Activated CD4-positive, alpha-beta T cell treated with anti-CD3 and anti-CD28 coated beads for 48 hours (primary cell): Measurements from ENCODE around the gene EPHA5.
A peak's percentile ranks its signal among the peaks of the same experiment; 100 is the strongest.

Source experiments
- DNase-seq: peaks from one replicate; pipeline ENCODE4 v3.0.0-alpha.2; 2020

Gene EPHA5

GRCh38 chr4:65670331-65671031 is at the start of gene EPHA5:
Gene EPHA5 (minus strand): TSS chr4:65670489. CDS start chr4:65669742, 747 bp downstream.
- peak; percentile 5 for DNase-seq

- no peak for DNase-seq
Measured at GRCh38 chr4:65719635-65720034, 49.3 kb upstream of the EPHA5 start.

GRCh38 chr4:65698631-65699030 is 28.3 kb upstream of the EPHA5 start:
- DNase-seq: no peak

- no peak for DNase-seq
Measured at GRCh38 chr4:65696436-65696835, 26.1 kb upstream of the EPHA5 start.

- DNase-seq: no peak
Measured at GRCh38 chr4:65671372-65671771, 1.1 kb upstream of the EPHA5 start.

- DNase-seq: no peak
Measured at GRCh38 chr4:65670020-65670330, 314 bp downstream of the EPHA5 start.

- no peak for DNase-seq
Measured at GRCh38 chr4:65669111-65670019, 924 bp downstream of the EPHA5 start.

GRCh38 chr4:65668201-65669089 is 1.8 kb downstream of the EPHA5 start:
- no peak for DNase-seq

GRCh38 chr4:65667506-65668041 is 2.7 kb downstream of the EPHA5 start:
- DNase-seq: no peak

- no peak for DNase-seq
Measured at GRCh38 chr4:65665771-65666523, 4.3 kb downstream of the EPHA5 start.

- no peak for DNase-seq
Measured at GRCh38 chr4:65661471-65661870, 8.8 kb downstream of the EPHA5 start.

- no peak for DNase-seq
Measured at GRCh38 chr4:65658117-65658516, 12.2 kb downstream of the EPHA5 start.

GRCh38 chr4:65656008-65656407 is 14.3 kb downstream of the EPHA5 start:
- no peak for DNase-seq

- DNase-seq: no peak
Measured at GRCh38 chr4:65654976-65655375, 15.3 kb downstream of the EPHA5 start.

- no peak for DNase-seq
Measured at GRCh38 chr4:65653740-65654361, 16.4 kb downstream of the EPHA5 start.

GRCh38 chr4:65651751-65652150 is 18.5 kb downstream of the EPHA5 start:
- no peak for DNase-seq

- DNase-seq: no peak
Measured at GRCh38 chr4:65651031-65651430, 19.3 kb downstream of the EPHA5 start.

GRCh38 chr4:65646136-65646535 is 24.2 kb downstream of the EPHA5 start:
- DNase-seq: no peak

- DNase-seq: no peak
Measured at GRCh38 chr4:65645185-65645584, 25.1 kb downstream of the EPHA5 start.

GRCh38 chr4:65635051-65635821 is 35.1 kb downstream of the EPHA5 start:
- no peak for DNase-seq

- no peak for DNase-seq
Measured at GRCh38 chr4:65624651-65625050, 45.6 kb downstream of the EPHA5 start.
